Chondrocyte (in vitro differentiated cells): Measurements from ENCODE around the gene STPG1. TPM values are rescaled to one million over a fixed set of nuclear protein-coding genes. Genes with fewer than 3 reads are reported as not detected.

Source experiments
- DNase-seq: peaks from one replicate; pipeline ENCODE4 v3.0.0; 2021; ENCODE audit warnings: mixed read lengths, low spot score
- H3K27ac Mint-ChIP-seq: one replicate; pipeline ENCODE4 v1.8.0; 2021; ENCODE audit warnings: mild to moderate bottlenecking, moderate library complexity, mixed read lengths; ENCODE audit not compliant: unreplicated experiment
- H3K27me3 Mint-ChIP-seq: 2 replicates; pipeline ENCODE4 v1.8.0; 2021; ENCODE audit warnings: low read depth, mixed read lengths
- H3K36me3 Mint-ChIP-seq: 2 replicates; pipeline ENCODE4 v1.8.0; 2021; ENCODE audit warnings: low read depth, mixed read lengths
- H3K4me1 Mint-ChIP-seq: 2 replicates; pipeline ENCODE4 v1.8.0; 2021; ENCODE audit warnings: low read depth, mild to moderate bottlenecking, mixed read lengths
- H3K4me3 Mint-ChIP-seq: one replicate; pipeline ENCODE4 v1.8.0; 2021; ENCODE audit warnings: mild to moderate bottlenecking, moderate library complexity, mixed read lengths; ENCODE audit not compliant: unreplicated experiment
- H3K9me3 Mint-ChIP-seq: 2 replicates; pipeline ENCODE4 v1.8.0; 2021; ENCODE audit warnings: low read depth, mixed read lengths
- CTCF ChIP-seq: fragments of 200-600 bp; sonication (generic); IDR thresholded peaks from 2 replicates; pipeline ENCODE4 v1.5.0; 2021; ENCODE audit warnings: antibody characterized with exemption, mild to moderate bottlenecking, moderate library complexity
- total RNA-seq: library from RNA; stranded (reverse); gene quantifications from 3 replicates; pipeline ENCODE4 v1.2.1, GENCODE V29; 2021

The STPG1 gene
- total RNA-seq, 1 donor from 2014 or later: 6.8 TPM

- Mint-ChIP-seq H3K27ac (no peak overlapping the region), H3K4me3 (no peak overlapping the region), H3K27me3 (peaks cover 4% of the 10 kb centered on the region), H3K4me1 (peaks cover 5% of the 10 kb centered on the region), H3K36me3 (no peaks in the 10 kb centered on the region), H3K9me3 (no peaks in the 10 kb centered on the region)
- no peak for DNase-seq
- TF ChIP-seq CTCF: no peak
Observed at GRCh38 chr1:24343412-24344089, 70.0 kb downstream of the STPG1 start.

GRCh38 chr1:24341260-24341659 is 72.3 kb downstream of the STPG1 start:
- Mint-ChIP-seq H3K27me3 (peaks cover 3% of the 10 kb centered on the region), H3K4me1 (peaks cover 5% of the 10 kb centered on the region), H3K27ac (no peak overlapping the region), H3K36me3 (no peaks in the 10 kb centered on the region), H3K4me3 (no peak overlapping the region), H3K9me3 (no peaks in the 10 kb centered on the region)
- TF ChIP-seq CTCF: no peak
- no peak for DNase-seq

GRCh38 chr1:24340770-24341169 is 72.8 kb downstream of the STPG1 start:
- H3K27ac Mint-ChIP-seq: no peak overlapping the region
- H3K9me3 Mint-ChIP-seq: no peaks in the 10 kb centered on the region
- H3K4me1 Mint-ChIP-seq: peaks cover 8% of the 10 kb centered on the region
- H3K4me3 Mint-ChIP-seq: no peak overlapping the region
- peak; percentile 41 for DNase-seq
- no peaks in the 10 kb centered on the region for H3K36me3 Mint-ChIP-seq
- no peak for TF ChIP-seq CTCF
- H3K27me3 Mint-ChIP-seq: peaks cover 3% of the 10 kb centered on the region

- H3K4me1 Mint-ChIP-seq: peaks cover 13% of the 10 kb centered on the region
- H3K27ac Mint-ChIP-seq: no peak overlapping the region
Observed at GRCh38 chr1:24339996-24340395, 73.6 kb downstream of the STPG1 start.

GRCh38 chr1:24338447-24338846 is 75.1 kb downstream of the STPG1 start:
- Mint-ChIP-seq H3K27me3 (peaks cover 4% of the 10 kb centered on the region), H3K4me3 (no peak overlapping the region), H3K9me3 (no peaks in the 10 kb centered on the region), H3K27ac (no peak overlapping the region), H3K36me3 (no peaks in the 10 kb centered on the region), H3K4me1 (peaks cover 14% of the 10 kb centered on the region)
- TF ChIP-seq CTCF: no peak
- DNase-seq: no peak

More at GRCh38 chr1:24339996-24340395, 73.6 kb downstream of the STPG1 start:
- Mint-ChIP-seq H3K36me3 (no peaks in the 10 kb centered on the region), H3K9me3 (no peaks in the 10 kb centered on the region), H3K4me3 (no peak overlapping the region), H3K27me3 (peaks cover 3% of the 10 kb centered on the region)
- TF ChIP-seq CTCF: no peak
- DNase-seq: no peak
